Upper lobe of right lung (tissue), 1 donor: ENCODE data around the gene PHF2. TPM values are rescaled to one million over a fixed set of nuclear protein-coding genes. Genes with fewer than 3 reads are reported as not detected.

Source experiments
- ATAC-seq: fragments of 200-7000 bp; cut with Tn5 transposase; one replicate; pipeline ENCODE4 v1.9.1; 2020; ENCODE audit warnings: mild to moderate bottlenecking, moderate library complexity
- DNase-seq: peaks from one replicate; pipeline ENCODE4 v3.0.0-alpha.2; 2020
- H3K27ac ChIP-seq: fragments of 200-600 bp; one replicate; pipeline ENCODE4 v1.8.0; 2022
- H3K27me3 ChIP-seq: fragments of 200-600 bp; one replicate; pipeline ENCODE4 v1.8.0; 2022; ENCODE audit warnings: mild to moderate bottlenecking
- H3K36me3 ChIP-seq: fragments of 200-600 bp; one replicate; pipeline ENCODE4 v1.8.0; 2022
- H3K4me1 ChIP-seq: fragments of 200-600 bp; one replicate; pipeline ENCODE4 v1.8.0; 2022
- H3K4me3 ChIP-seq: fragments of 200-600 bp; one replicate; pipeline ENCODE4 v1.8.0; 2022; ENCODE audit warnings: mild to moderate bottlenecking
- H3K9me3 ChIP-seq: fragments of 200-600 bp; one replicate; pipeline ENCODE4 v1.8.0; 2022
- CTCF ChIP-seq: fragments of 200-600 bp; IDR thresholded peaks from one replicate; pipeline ENCODE4 v1.8.0; 2022; ENCODE audit warnings: antibody characterized with exemption
- intact Hi-C: fragments of 100-400 bp; cut with DNase I; formaldehyde crosslinking; loops from one replicate; pipeline ENCODE4 v1.11.0; 2022
- total RNA-seq: library from RNA; stranded (reverse); fragmentation: NEBNext Ultra II Directional; extraction: Animal tissue kit (Norgen Biotek cat#: 25700); gene quantifications from one replicate; pipeline ENCODE4 v1.2.1, GENCODE V29; 2021
- donor health status: DM: no; HTN: yes; CAD: no; lungs with severe emphysema.

PHF2 gene
- total RNA-seq, 1 donor from 2014 or later, result 37.0 TPM

- no peaks in the 10 kb centered on the region for H3K9me3 ChIP-seq
- no peaks in the 10 kb centered on the region for H3K27me3 ChIP-seq
- H3K27ac ChIP-seq, result peak overlapping the region; percentile 86
- intact Hi-C loops, result no loop called here
- DNase-seq, result no peak
- H3K4me3 ChIP-seq, result peak overlapping the region; percentile 78
- no peak for TF ChIP-seq CTCF
- H3K4me1 ChIP-seq, result peaks cover 60% of the 10 kb centered on the region
- no peak for ATAC-seq
- no peaks in the 10 kb centered on the region for H3K36me3 ChIP-seq
Observed at GRCh38 chr9:93577975-93578682, 1.7 kb downstream of the PHF2 start.

- peak; percentile 17 for DNase-seq
- intact Hi-C loops, result no loop called here
Observed at GRCh38 chr9:93578844-93579243, 2.5 kb downstream of the PHF2 start.

GRCh38 chr9:93579711-93580516 lies 3.5 kb downstream of the PHF2 start:
- ATAC-seq, result no peak
- H3K9me3 ChIP-seq, result no peaks in the 10 kb centered on the region
- no peaks in the 10 kb centered on the region for H3K36me3 ChIP-seq
- H3K4me3 ChIP-seq, result no peak overlapping the region
- no peak for TF ChIP-seq CTCF
- intact Hi-C loops, result no loop called here
- H3K27me3 ChIP-seq, result no peaks in the 10 kb centered on the region
- peak; percentile 58 for DNase-seq
- H3K27ac ChIP-seq, result peak overlapping the region; percentile 53
- H3K4me1 ChIP-seq, result peaks cover 59% of the 10 kb centered on the region

More at GRCh38 chr9:93578844-93579243, 2.5 kb downstream of the PHF2 start:
- no peak for ATAC-seq
- Histone ChIP-seq H3K36me3 (no peaks in the 10 kb centered on the region), H3K4me3 (no peak overlapping the region), H3K27me3 (no peaks in the 10 kb centered on the region), H3K4me1 (peaks cover 61% of the 10 kb centered on the region), H3K9me3 (no peaks in the 10 kb centered on the region), H3K27ac (peak overlapping the region; percentile 86)
- TF ChIP-seq CTCF, result no peak

- H3K4me1 ChIP-seq, result peaks cover 57% of the 10 kb centered on the region
- DNase-seq, result no peak
Observed at GRCh38 chr9:93580654-93581380, 4.4 kb downstream of the PHF2 start.

More at GRCh38 chr9:93580654-93581380, 4.4 kb downstream of the PHF2 start:
- intact Hi-C loops, result no loop called here
- Histone ChIP-seq H3K4me3 (no peak overlapping the region), H3K27me3 (no peaks in the 10 kb centered on the region), H3K9me3 (no peaks in the 10 kb centered on the region), H3K27ac (peak overlapping the region; percentile 53), H3K36me3 (no peaks in the 10 kb centered on the region)
- ATAC-seq, result peak; percentile 3
- TF ChIP-seq CTCF, result no peak
